Neural progenitor cell (in vitro differentiated cells): ENCODE results near the gene ZC3H13.

Source experiments
- EZH2 ChIP-seq: fragments of 200-600 bp; sonication (generic); IDR thresholded peaks from 2 replicates; pipeline ENCODE4 v1.6.1; 2017; ENCODE audit warnings: antibody characterized with exemption, mild to moderate bottlenecking, moderate library complexity
- EZH2phosphoT487 ChIP-seq: fragments of 200-600 bp; sonication (generic); IDR thresholded peaks from 2 replicates; pipeline ENCODE4 v1.6.1; 2017; ENCODE audit warnings: antibody characterized with exemption
- TF ChIP-seq, protein P1 (sequence below): fragments of 200-600 bp; sonication (generic); IDR thresholded peaks from 2 replicates; pipeline ENCODE4 v1.5.1; 2017; ENCODE audit warnings: antibody characterized with exemption, mild to moderate bottlenecking

DNA sequence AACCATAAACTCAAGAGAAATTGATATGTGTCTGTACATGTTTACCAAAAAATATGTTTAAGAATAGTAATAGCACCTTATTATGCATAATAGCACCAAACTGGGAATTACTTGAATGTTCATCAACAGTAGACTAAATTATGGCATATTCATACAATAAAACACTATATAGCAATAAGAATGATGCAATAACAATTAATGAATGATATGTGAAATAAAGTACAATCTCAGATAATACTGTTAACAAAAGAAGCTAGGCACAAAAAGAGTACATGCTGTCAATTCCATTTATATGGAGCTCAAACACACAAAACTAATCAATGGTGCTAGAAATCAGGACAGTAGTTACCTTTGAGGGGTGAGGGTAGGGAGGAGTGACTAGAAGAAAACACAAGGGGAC is 36.3 kb downstream of the ZC3H13 start:
- TF ChIP-seq, protein P1, sequence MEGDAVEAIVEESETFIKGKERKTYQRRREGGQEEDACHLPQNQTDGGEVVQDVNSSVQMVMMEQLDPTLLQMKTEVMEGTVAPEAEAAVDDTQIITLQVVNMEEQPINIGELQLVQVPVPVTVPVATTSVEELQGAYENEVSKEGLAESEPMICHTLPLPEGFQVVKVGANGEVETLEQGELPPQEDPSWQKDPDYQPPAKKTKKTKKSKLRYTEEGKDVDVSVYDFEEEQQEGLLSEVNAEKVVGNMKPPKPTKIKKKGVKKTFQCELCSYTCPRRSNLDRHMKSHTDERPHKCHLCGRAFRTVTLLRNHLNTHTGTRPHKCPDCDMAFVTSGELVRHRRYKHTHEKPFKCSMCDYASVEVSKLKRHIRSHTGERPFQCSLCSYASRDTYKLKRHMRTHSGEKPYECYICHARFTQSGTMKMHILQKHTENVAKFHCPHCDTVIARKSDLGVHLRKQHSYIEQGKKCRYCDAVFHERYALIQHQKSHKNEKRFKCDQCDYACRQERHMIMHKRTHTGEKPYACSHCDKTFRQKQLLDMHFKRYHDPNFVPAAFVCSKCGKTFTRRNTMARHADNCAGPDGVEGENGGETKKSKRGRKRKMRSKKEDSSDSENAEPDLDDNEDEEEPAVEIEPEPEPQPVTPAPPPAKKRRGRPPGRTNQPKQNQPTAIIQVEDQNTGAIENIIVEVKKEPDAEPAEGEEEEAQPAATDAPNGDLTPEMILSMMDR = no peak
- TF ChIP-seq EZH2phosphoT487 = no peak
- TF ChIP-seq EZH2 = no peak
